GM19239 (cell line): ENCODE results near the gene HK1.

Experiments
- DNase-seq: peaks from one replicate; pipeline ENCODE4 v3.0.0; 2011; ENCODE audit warnings: low spot score; ENCODE audit not compliant: insufficient read length
- FAIRE-seq: peaks from 2 replicates; lab custom pipeline; 2011; peaks lifted over from hg19 to GRCh38; lab: Jason Lieb, UNC

HK1 gene

DNA sequence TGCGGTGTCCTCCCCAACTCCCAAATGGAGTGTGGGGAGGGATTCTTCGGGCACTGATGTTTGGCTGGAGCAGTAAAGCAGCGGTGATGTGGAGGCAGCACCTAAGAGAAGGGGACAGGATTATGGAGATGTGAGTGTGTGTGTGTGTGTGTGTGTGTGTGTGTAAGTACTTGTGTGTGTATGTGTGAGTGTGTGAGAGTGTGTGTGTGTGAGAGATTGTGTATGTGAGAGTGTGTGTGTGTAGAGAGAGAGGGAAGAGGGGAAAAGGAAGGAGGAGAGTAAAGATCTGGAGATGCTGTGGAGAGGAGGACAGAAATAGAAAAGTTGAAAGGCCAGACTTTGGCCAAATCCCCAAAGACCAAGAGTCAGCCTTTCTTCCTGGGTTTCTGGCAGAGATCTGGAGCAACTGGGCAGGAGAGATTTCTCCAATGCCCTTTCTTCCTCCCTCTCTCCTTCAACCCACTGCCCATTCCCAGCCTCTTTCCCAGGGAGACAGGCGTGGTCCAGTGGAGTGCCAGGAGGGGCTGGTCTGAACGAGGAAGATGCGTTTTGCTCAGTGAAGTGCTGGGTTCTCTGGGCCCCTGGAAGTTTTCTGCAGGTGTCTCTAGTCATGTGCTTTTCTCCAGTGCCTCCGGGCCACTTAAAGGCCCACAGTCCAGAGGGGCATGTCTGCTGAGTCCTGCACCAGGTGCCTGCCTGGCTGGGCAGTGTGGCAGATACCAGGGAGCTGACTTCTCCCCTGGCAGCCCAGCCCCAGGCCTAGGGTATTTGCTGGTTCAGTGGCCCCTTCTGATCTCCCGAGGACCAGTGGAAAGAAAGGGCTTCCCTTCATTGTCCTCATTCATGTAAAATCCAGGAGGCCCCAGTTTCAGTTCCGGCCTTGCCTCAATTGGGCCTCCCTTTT lies 60.5 kb downstream of the HK1 start:
- DNase-seq (no peak), FAIRE-seq (no peak)

DNA sequence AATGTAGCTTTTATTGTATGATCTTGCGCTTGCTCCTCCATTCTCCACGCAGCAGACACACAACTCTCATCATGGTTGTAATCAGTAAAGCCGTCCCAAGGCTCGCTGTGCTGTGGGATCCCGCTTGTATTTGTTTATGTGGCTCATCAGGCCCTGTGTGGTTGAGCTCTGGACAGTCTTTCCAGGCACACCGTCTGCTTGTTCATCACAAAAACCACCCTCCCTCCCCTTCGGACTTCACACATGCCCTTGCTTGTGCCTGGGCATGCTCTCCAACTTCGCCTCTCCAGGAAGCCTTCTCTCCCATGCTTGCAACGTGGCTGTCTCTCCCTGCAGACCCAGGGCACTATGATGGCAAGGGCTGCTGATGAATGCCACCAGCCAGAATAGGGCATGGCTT lies 62.4 kb downstream of the HK1 start:
- DNase-seq = no peak
- FAIRE-seq = no peak

DNA sequence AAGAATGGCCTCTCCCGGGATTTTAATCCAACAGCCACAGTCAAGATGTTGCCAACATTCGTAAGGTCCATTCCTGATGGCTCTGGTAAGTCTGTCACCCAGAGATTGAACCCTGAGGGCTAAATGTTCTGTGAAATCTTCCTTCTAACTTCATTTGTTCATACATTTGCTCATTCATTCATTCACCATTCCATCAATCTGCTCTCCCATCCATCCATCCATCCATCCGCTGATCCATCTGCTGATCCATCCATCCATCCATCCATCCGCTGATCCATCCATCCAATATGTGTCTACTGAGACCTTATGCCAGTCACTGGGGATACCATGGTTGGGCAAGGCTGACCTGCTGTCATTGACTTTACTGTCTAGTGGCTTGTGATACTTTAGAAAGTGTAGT lies 65.6 kb downstream of the HK1 start:
- FAIRE-seq = no peak
- DNase-seq = no peak

DNA sequence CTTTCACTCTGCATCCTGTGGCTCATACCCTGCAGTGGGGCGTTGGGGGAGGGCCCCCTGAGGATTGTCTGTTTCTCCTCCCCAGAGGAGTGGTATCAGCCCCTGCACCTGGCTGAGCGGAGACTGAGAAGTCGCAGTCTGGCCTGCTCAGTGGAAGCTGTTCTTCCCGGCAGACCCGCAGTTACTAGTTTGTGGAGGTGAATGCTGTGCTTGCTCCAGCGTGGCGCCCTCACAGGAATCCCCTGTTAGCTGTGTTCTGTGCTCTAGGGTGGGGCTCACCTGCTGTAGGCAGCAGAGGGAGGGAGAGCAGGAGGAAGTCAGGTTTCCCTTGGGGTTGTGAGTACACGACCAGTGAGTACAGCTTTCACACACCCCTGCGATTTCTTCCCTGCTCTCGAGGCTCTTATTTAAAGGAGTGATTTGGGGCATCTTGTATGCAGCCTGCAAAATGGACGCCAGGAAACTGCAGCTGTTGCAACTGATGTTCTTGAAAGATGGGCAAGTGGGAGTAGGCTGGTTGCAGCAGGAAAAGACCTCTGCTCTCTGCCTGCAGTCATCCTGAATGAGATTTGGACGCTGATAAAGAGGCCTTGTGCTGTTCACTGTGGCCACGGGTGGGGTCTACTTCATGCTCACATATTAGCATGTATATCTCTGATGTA lies 66.4 kb downstream of the HK1 start:
- FAIRE-seq = peak; percentile 47
- peak; percentile 32 for DNase-seq

DNA sequence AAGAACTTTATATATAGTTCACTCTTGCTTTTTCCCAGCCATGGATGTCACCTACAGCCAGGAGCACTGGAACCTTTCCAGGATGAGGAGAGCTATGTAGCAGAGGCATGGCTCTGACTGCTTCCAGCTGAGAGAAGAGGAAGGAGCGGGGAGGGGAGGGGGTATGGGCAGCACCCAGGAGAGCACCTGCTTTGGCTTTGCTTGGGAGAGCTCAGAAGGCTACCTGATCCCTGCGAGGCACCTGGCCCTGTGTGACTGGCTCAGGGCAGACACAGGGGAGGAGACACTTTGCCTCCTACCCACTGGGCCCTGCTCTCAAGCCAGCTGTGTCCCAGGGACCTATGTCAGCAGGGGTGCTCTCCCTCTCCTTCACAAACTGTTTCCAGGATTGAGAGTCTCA lies 67.1 kb downstream of the HK1 start:
- no peak for FAIRE-seq

DNA sequence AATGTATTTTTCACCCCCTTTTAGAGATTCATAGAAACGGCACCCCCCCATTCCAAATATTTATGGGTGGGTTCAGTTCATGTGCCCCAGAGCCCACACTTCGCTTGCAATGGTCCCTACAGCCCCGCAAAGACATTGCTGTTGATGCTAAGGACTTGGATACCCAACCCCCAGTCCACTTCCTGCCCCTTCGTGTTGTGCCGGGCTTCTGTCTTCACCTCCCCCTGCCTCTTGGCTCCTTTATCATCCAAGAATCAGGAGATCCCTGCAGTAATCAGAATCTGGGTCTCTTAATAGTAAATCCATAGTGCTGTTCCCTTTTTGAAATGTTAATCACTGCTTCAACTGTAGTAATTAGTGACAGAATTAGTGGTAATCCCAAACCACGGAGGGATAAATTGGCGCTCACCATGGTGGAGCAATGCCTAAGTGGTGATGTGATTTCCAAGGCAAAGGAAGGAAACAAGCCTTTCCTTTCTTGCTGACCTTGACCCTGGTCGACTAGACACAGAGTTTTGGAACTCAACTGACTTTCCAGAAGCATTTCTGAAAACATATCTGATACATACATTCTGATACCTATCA lies 67.7 kb downstream of the HK1 start:
- FAIRE-seq = no peak
- no peak for DNase-seq

More for the DNA sequence above, 67.1 kb downstream of the HK1 start:
- no peak for DNase-seq

DNA sequence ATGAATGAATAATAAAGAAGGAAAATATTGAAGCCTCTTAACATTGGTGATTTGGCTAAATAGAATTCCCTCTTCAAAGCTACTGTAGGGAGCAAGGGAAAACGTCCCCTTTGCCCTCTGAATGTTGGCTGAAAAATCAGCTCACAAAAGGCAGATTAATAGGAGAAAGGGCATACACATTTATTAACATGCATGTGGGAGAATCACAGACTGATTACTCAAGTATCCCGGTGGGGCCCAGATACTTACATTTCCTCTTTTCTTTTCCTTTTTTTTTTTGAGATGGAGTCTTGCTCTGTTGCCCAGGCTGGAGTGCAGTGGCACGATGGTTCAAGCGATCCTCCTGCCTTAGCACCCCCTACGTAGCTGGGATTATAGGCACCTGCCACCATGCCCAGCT lies 68.5 kb downstream of the HK1 start:
- DNase-seq (no peak), FAIRE-seq (no peak)

DNA sequence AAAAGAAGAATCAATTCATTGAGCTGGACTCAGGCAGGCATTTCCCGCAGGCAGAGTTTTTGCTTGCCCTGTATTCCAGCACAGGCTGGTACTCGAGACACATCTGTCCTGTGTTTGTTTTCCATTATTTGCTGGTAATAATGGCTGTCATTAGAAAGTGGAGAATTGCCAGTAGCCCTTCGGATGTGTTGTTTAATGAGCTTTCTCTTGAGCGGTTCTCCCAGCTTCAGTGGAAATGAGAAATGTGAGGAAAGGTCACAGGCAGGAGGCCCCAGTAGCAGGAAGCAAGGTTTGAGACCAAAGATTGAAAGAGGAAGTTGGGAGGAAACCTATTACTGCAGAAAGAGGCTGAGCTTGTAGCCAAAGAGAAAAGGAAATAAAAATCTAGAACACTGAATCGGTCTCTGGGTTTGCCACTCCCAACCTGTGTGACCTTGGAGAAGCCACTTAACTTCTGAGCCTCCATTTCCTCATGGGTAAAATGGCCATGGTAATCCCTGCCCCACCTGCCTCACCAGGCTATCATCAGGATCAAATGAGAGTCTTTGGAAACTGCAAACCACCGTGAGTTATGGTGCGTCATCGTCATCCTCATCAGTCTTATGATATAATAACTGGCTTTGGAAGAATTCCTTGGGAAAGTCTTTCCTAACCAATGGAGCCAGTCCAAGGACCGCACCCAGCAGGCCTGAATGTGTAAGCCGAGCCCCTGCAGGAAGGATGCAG lies 70.7 kb downstream of the HK1 start:
- FAIRE-seq = peak; percentile 21
- no peak for DNase-seq

DNA sequence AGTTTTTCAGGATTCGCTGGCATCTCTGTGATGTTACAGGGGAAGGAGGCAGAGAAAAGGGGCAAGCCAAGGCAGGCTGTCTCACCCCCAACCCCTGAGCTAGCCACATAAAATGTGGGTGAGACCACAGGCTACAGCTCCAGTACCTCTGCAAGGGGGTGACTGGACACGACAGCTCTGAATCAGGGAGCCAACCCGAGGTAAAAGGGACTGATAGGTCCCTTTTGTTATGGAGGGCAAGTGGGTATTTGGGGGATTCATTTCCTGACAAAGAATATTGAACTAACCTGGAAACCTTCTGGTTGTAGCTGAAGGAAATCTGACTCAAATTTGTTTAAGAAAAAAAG lies 71.2 kb downstream of the HK1 start:
- FAIRE-seq (no peak), DNase-seq (no peak)

DNA sequence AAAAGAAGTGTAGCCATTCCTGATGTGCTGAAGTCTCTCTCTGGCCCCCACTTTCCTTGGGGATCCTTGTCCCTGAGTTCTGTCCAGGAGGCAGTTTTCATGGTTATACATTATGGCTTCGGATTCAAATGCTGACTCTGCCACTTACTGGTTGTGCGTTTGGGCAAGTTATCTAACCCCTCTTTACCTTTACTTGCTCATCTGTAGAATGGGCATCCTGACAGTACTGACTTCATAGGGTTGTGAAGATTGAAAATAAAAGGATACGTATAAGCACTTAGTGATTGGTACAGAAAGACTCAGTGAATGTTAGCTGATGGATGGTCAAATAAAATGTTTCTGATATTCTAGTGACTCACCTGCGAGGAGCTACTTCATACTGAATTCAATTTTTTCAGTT lies 73.3 kb downstream of the HK1 start:
- FAIRE-seq = no peak
- no peak for DNase-seq

DNA sequence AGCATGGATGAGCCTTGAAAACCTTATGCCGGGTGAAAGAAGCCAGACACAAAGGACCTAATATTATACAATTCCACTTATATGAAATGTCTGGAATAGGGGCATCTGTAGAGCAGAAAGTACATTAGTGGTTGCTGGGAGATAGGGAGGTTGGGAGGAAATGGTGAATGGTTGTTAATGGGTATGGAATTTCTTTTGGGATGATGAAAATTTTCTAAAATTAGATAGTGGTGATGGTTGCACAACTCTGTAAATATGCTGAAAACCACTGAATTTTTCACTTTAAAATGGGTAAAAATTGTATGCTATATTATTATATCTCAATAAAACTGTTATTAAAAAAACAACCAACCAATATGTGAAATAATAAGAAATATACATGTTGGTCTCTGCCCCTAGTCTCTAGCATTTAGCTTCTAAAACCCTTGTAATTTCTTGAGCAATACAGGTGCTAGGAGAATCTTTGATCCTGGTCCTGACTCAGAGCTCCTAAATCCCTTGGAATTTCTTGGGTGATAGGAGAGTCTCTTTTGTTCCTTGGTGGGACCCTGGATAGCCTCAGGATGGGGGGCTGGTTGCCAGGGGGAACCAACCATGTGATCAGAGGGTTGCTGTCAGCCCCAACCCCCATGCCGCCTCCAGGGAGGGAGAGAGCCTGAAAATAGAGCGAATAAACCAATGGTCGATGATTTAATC lies 74.4 kb downstream of the HK1 start:
- FAIRE-seq = no peak

DNA sequence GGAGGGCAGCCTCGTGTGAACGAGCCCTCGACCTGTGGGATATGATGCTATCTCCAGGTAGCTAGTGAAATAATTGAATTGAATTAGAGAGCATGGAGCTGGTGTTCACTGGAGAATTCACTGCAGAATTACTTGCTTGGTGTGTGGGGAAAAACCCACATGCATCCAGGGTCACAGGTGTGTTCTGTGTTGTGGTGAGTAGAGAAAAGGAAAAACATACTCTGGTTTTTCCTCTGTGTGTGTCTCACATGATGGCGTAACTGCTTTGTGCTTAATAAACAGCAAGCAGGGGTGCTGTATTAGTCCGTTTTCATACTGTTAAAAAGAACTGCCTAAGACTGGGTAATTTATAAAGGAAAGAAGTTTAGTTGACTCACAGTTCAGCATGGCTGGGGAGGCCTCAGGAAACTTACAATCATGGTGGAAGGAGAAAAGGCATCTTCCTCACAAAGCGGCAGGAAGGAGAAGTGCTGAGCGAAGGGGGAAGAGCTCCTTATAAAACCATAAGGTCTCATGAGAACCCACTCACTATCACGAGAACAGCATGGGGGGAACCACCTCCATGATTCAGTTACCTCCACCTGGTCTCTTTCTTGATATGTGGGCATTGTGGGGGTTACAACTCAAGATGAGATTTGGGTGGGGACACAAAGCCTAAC lies 75.8 kb downstream of the HK1 start:
- DNase-seq (no peak), FAIRE-seq (no peak)

More for the DNA sequence above, 74.4 kb downstream of the HK1 start:
- DNase-seq = no peak

DNA sequence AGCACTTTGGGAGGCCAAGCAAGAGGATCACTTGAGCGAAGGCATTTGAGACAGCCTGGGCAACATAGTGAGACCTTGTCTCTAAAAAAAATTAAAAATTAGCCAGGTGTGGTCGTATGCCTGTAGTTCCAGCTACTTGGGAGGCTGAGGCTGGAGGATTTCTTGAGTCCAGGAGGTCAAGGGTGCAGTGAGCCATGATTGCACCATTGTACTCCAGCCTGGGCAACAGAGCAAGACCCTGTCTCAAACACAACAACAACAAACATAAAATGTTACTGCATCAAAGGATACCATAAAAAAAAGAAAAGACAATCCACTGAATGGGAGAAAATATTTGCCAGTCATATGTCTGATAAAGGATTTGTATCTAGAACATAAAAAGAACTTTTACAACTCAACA lies 77.9 kb downstream of the HK1 start:
- no peak for DNase-seq
- FAIRE-seq = no peak

DNA sequence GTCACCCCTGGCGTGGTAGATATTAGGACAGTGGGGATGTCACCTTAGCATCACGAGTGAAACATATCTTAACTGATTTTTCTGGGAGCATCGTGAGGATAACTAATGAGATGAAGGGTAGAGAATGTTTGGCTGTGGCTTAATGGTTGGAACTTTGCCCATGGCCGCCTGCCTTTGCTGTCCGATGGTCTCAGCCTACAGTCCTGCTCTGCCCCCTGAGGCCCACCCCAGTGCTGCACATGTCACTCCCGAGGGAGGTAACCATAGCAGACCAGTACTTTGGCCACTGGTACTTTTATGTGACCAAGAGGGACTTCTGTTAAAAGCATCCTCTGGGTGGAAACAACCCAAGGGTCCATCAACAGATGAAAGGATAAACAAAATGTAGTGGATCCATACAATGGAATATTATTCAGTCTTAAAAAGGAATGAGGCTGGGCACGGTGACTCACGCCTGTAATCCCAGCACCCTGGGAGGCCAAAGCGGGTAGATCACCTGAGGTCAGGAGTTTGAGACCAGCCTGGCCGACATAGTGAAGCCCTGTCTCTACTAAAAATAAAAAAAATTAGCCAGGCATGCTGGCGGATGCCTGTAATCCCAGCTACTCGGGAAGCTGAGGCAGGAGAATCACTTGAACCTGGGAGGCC lies 80.0 kb downstream of the HK1 start:
- DNase-seq = no peak
- no peak for FAIRE-seq

DNA sequence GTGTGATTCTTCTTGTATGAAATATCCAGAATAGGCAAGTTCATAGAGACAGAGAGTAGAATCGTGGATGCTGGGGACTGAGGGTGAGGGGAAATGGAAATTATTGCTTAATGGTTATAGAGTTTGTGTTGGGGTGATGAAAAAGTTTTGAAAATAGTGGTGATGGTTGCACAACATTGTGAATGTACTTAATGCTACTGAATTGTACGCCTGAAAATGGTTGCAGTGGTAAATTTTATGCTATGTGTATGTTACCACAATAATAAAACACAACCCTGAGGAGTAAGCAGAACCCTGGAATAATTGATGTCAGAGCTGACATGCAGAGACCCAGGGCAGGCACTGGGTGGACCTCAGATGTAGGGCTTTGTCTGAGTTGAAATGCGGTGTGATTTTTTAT lies 80.9 kb downstream of the HK1 start:
- FAIRE-seq (no peak), DNase-seq (no peak)

DNA sequence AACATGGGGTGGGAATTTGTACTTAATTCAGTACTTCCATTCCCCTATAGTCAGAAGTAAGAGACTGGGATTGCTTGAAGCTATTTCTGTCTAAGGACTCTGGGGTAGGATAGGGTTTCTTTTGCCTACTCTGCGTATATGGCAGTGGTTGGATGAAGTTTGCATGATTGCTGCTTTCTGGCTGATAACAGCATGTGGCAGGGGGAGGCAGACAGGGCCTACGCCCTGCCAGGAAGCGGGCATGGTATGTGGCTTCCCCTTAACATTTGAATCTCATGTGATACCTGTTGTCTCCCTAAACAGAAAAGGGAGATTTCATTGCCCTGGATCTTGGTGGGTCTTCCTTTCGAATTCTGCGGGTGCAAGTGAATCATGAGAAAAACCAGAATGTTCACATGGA lies 81.3 kb downstream of the HK1 start:
- no peak for FAIRE-seq
- no peak for DNase-seq

DNA sequence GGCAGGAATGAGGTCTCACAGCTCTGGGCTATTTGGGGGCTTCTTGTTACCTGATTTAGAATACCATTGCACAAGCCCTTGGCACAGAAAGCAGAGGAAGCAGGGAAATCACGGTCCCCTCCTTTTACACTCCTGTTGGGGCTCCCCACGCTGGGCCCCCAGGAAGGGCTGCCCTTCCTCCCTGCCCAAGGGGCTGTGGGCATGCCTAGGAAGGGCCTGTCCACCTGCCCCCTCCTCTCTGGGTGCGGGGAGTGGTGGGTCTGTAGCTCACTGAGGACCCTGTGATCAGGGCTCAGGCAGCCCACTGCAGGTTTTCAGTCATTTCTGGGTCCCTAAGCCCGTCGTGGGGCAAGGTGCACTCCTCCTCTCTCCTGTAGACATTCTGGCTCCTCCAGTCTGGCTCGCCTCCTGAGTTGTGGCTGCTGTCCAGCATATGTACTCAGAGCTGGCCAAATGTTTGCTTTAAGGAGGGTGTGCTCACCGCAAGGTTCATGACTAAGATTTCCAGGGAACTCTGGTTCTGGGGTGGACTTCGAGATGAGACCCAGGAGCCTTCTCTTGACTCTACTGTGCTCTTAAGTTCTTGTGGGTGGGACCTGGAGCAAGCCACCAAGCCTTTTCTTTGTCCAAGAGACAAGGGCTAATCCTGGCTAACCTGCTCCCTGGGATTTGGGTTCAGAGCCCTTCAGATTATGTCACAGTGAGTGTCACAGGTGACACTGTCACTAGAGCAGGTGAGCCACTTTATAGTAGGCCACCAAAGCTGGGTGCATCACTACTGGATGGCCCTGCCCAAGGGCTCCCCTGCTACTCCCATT lies 82.4 kb downstream of the HK1 start:
- FAIRE-seq = no peak
- no peak for DNase-seq

DNA sequence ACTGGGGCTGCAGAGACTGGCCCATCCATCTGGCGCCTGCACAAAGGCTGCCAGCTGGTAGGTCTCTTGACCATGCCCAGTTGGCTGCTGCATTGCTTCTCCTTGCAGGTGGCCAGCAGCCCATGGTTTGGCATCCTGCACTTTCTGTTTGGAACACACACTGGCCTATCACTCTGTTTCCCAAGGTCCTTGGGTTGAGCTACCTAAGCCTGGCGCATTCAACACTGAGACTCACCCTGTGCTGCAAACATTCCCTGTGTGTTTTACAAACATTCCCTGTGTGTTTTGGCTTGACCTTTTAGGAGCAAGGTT lies 83.0 kb downstream of the HK1 start:
- FAIRE-seq = no peak

More for the DNA sequence above, 83.0 kb downstream of the HK1 start:
- DNase-seq = no peak
